Measurements from ENCODE around the gene DAPK2.

The DAPK2 gene

DNA sequence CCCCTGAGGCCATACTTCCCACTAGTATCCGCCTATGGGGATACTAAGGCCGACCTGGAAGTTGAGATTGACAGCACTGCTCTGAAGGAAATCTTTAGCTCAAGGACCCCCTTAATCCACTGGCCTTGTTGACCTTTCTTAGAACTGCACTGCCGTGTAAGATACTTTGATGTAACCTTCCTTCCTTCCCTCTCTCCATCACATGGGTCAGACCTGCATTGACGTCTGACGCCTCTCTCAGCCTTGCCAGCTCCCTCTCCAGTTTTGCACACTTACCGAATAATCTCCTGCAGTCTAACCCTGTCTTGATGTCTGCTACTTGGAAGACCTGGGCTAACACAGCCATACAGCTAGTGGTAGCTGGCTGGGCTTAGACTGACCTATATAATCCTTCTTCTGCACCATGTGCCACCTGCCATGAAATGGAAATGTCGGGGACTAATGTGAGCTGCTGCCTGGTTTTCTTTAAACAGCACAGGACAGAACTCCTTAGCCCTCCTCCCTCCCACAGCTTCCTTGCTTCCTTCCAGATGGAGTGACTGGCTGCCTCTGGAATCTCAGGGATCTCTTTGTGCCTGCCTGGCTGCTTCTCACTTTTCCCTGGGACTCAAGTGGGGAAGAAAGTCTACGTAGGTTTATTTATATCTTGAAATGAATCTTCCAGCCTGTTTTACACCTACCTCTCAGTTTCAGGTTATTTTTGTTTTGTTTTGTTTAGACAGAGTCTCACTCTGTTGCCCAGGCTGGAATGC lies 173.3 kb downstream of the DAPK2 start:
- peak; percentile 45 for ATAC-seq
- TF ChIP-seq ZNF70 (CRISPR knock-in tag; IDR thresholded peaks at IDR 0.05) (no peak), ESRRG (CRISPR knock-in tag; IDR thresholded peaks at IDR 0.05) (no peak), ZNF8 (CRISPR knock-in tag; IDR thresholded peaks at IDR 0.05) (no peak), BACH2 (CRISPR knock-in tag; IDR thresholded peaks at IDR 0.05; ENCODE audit: borderline replicate concordance) (no peak), SNAI2 (CRISPR knock-in tag; IDR thresholded peaks at IDR 0.05) (no peak), PPARA (CRISPR knock-in tag; IDR thresholded peaks at IDR 0.05; ENCODE audit: borderline replicate concordance) (no peak), ZFP30 (CRISPR knock-in tag; IDR thresholded peaks at IDR 0.05) (no peak), ARNTL (CRISPR knock-in tag; IDR thresholded peaks at IDR 0.05; ENCODE audit: borderline replicate concordance, low read depth) (no peak)
- TF ChIP-seq, protein P1, sequence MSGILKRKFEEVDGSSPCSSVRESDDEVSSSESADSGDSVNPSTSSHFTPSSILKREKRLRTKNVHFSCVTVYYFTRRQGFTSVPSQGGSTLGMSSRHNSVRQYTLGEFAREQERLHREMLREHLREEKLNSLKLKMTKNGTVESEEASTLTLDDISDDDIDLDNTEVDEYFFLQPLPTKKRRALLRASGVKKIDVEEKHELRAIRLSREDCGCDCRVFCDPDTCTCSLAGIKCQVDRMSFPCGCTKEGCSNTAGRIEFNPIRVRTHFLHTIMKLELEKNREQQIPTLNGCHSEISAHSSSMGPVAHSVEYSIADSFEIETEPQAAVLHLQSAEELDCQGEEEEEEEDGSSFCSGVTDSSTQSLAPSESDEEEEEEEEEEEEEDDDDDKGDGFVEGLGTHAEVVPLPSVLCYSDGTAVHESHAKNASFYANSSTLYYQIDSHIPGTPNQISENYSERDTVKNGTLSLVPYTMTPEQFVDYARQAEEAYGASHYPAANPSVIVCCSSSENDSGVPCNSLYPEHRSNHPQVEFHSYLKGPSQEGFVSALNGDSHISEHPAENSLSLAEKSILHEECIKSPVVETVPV (CRISPR knock-in tag; IDR thresholded peaks at IDR 0.05), result no peak
- TF ChIP-seq, protein P2, sequence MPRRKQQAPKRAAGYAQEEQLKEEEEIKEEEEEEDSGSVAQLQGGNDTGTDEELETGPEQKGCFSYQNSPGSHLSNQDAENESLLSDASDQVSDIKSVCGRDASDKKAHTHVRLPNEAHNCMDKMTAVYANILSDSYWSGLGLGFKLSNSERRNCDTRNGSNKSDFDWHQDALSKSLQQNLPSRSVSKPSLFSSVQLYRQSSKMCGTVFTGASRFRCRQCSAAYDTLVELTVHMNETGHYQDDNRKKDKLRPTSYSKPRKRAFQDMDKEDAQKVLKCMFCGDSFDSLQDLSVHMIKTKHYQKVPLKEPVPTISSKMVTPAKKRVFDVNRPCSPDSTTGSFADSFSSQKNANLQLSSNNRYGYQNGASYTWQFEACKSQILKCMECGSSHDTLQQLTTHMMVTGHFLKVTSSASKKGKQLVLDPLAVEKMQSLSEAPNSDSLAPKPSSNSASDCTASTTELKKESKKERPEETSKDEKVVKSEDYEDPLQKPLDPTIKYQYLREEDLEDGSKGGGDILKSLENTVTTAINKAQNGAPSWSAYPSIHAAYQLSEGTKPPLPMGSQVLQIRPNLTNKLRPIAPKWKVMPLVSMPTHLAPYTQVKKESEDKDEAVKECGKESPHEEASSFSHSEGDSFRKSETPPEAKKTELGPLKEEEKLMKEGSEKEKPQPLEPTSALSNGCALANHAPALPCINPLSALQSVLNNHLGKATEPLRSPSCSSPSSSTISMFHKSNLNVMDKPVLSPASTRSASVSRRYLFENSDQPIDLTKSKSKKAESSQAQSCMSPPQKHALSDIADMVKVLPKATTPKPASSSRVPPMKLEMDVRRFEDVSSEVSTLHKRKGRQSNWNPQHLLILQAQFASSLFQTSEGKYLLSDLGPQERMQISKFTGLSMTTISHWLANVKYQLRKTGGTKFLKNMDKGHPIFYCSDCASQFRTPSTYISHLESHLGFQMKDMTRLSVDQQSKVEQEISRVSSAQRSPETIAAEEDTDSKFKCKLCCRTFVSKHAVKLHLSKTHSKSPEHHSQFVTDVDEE (CRISPR knock-in tag; IDR thresholded peaks at IDR 0.05), result no peak
- TF ChIP-seq, protein P3, sequence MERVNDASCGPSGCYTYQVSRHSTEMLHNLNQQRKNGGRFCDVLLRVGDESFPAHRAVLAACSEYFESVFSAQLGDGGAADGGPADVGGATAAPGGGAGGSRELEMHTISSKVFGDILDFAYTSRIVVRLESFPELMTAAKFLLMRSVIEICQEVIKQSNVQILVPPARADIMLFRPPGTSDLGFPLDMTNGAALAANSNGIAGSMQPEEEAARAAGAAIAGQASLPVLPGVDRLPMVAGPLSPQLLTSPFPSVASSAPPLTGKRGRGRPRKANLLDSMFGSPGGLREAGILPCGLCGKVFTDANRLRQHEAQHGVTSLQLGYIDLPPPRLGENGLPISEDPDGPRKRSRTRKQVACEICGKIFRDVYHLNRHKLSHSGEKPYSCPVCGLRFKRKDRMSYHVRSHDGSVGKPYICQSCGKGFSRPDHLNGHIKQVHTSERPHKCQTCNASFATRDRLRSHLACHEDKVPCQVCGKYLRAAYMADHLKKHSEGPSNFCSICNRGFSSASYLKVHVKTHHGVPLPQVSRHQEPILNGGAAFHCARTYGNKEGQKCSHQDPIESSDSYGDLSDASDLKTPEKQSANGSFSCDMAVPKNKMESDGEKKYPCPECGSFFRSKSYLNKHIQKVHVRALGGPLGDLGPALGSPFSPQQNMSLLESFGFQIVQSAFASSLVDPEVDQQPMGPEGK (CRISPR knock-in tag; IDR thresholded peaks at IDR 0.05; ENCODE audit: borderline replicate concordance), result no peak
- TF ChIP-seq, protein P4, sequence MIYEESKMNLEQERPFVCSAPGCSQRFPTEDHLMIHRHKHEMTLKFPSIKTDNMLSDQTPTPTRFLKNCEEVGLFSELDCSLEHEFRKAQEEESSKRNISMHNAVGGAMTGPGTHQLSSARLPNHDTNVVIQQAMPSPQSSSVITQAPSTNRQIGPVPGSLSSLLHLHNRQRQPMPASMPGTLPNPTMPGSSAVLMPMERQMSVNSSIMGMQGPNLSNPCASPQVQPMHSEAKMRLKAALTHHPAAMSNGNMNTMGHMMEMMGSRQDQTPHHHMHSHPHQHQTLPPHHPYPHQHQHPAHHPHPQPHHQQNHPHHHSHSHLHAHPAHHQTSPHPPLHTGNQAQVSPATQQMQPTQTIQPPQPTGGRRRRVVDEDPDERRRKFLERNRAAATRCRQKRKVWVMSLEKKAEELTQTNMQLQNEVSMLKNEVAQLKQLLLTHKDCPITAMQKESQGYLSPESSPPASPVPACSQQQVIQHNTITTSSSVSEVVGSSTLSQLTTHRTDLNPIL (CRISPR knock-in tag; IDR thresholded peaks at IDR 0.05; ENCODE audit: low read depth), result no peak
- TF ChIP-seq, protein P5, sequence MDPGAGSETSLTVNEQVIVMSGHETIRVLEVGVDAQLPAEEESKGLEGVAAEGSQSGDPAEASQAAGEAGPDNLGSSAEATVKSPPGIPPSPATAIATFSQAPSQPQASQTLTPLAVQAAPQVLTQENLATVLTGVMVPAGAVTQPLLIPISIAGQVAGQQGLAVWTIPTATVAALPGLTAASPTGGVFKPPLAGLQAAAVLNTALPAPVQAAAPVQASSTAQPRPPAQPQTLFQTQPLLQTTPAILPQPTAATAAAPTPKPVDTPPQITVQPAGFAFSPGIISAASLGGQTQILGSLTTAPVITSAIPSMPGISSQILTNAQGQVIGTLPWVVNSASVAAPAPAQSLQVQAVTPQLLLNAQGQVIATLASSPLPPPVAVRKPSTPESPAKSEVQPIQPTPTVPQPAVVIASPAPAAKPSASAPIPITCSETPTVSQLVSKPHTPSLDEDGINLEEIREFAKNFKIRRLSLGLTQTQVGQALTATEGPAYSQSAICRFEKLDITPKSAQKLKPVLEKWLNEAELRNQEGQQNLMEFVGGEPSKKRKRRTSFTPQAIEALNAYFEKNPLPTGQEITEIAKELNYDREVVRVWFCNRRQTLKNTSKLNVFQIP (CRISPR knock-in tag; IDR thresholded peaks at IDR 0.05; ENCODE audit: borderline replicate concordance, low read depth), result no peak

DNA sequence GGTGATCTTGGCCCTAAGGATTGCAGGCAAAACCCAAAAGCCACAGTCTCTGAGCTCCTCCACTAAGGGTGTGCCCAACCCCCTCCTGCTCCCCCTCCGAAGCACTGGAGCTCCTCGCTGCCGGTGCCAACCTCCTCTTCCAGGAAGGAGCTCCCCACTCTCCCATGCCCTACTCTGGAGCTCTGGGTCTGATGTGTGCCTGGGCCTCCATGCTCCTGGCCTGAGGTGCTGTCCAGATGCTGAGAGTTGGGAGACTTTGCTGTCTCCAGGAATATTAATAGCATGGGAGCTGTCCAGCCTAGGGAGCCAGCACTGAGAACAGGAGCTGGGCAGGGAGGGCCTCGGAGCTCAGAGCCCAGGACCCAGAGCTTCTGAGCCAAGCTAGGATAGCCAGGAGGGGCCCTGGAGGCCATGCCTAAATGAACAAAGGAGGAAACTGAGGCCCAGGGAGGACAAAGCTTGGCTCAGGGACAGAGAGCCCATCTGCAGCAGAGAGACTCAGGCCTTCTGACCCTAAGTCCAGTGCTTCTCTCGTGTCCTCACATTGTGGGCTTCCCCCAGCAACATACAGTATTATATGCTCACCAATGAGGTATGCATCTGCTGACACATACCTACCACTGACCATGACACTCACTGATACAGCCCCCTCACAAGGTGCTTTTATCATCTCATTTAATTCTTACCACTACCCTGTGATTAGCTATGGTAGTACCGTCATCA lies 175.6 kb downstream of the DAPK2 start:
- ATAC-seq, result peak; percentile 100
- peak; percentile 17; the same call in 1 of the 2 replicates for TF ChIP-seq TOX (CRISPR knock-in tag; IDR thresholded peaks at IDR 0.05; ENCODE audit: borderline replicate concordance)
- TF ChIP-seq, protein P4 (CRISPR knock-in tag; IDR thresholded peaks at IDR 0.05; ENCODE audit: low read depth), result peak; percentile 61; the same call in 1 of the 2 replicates
- no peak for TF ChIP-seq ZNF70 (CRISPR knock-in tag; IDR thresholded peaks at IDR 0.05)
- peak; percentile 61 for TF ChIP-seq ISL1 (CRISPR knock-in tag; IDR thresholded peaks at IDR 0.05)
- TF ChIP-seq ZNF565 (CRISPR knock-in tag; conservative IDR thresholded peaks at IDR 0.05; ENCODE audit: low read depth), result peak; percentile 82; the same call in 1 of the 2 replicates
- TF ChIP-seq ZFP3 (CRISPR knock-in tag; IDR thresholded peaks at IDR 0.05), result peak; percentile 87
- no peak for TF ChIP-seq TCF4 (CRISPR knock-in tag; IDR thresholded peaks at IDR 0.05; ENCODE audit: borderline replicate concordance)
- TF ChIP-seq PPARA (CRISPR knock-in tag; IDR thresholded peaks at IDR 0.05; ENCODE audit: borderline replicate concordance), result 0 out of 2 replicates have a peak, but pooled peaks have one; percentile 45
- TF ChIP-seq OSR1 (CRISPR knock-in tag; IDR thresholded peaks at IDR 0.05), result no peak
- 0 out of 2 replicates have a peak, but pooled peaks have one; percentile 58 for TF ChIP-seq GLIS3 (CRISPR knock-in tag; IDR thresholded peaks at IDR 0.05)
- no peak for TF ChIP-seq ZNF8 (CRISPR knock-in tag; IDR thresholded peaks at IDR 0.05)
- no peak for TF ChIP-seq ESRRG (CRISPR knock-in tag; IDR thresholded peaks at IDR 0.05)
- TF ChIP-seq, protein P1 (CRISPR knock-in tag; IDR thresholded peaks at IDR 0.05), result no peak
- no peak for TF ChIP-seq ARNTL (CRISPR knock-in tag; IDR thresholded peaks at IDR 0.05; ENCODE audit: borderline replicate concordance, low read depth)
- TF ChIP-seq, protein P2 (CRISPR knock-in tag; IDR thresholded peaks at IDR 0.05), result peak; percentile 41; the same call in 1 of the 2 replicates
- TF ChIP-seq RARB (CRISPR knock-in tag; IDR thresholded peaks at IDR 0.05), result no peak
- TF ChIP-seq SNAI2 (CRISPR knock-in tag; IDR thresholded peaks at IDR 0.05), result peak; percentile 96
